NCI-H2171 treated with DMSO at 0.1 percent for 48 hours (cell line): ENCODE measurements around the gene OR8B4.
"Not testable (repeated sequence)": the region's sequence is repeated elsewhere in the genome, so short reads cannot be mapped to it uniquely, and the experiment has no call there.

Experiments
- DNase-seq: peaks from one replicate; lab custom pipeline; 2025; lab: John Stamatoyannopoulos, UW

OR8B4 gene, protein sequence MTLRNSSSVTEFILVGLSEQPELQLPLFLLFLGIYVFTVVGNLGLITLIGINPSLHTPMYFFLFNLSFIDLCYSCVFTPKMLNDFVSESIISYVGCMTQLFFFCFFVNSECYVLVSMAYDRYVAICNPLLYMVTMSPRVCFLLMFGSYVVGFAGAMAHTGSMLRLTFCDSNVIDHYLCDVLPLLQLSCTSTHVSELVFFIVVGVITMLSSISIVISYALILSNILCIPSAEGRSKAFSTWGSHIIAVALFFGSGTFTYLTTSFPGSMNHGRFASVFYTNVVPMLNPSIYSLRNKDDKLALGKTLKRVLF

DNA sequence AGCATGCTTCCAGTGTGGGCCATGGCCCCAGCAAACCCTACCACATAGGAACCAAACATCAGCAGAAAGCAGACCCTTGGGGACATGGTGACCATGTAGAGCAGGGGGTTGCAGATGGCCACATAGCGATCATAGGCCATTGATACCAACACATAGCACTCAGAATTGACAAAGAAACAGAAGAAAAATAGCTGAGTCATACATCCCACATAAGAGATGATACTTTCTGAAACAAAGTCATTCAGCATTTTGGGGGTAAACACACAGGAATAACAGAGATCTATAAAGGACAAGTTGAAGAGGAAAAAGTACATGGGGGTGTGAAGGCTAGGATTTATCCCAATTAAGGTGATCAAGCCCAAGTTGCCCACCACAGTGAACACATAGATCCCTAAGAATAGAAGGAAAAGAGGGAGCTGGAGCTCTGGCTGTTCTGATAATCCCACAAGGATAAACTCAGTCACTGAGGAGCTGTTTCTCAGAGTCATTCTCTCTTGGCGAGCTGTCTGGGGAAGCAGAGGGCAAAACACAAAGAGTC, at the start of gene OR8B4:
Gene OR8B4 (minus strand): TSS at position 488 of the 538 bp plus-strand sequence. CDS start 0 bp downstream, at position 488.
- DNase-seq, result no peak

DNA sequence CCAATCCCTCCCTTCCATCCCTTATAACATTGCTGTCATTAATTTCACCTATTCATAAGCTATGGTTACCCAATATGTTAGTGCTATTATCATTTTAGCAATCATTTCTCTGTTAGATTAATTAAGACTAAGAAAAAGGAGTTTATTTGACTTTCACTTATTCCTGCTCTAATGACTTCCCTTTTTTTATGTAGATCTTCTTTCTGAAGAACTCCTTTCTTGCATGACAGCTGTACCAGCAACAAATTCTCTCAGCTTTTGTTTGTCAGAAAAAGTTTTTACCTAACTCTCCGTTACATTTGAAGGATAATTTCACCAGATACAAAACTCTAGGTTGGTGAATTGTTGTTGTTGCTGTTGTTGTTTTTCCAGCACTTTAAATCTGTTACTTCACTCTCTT, 49.4 kb upstream of the OR8B4 start:
- no peak for DNase-seq

GRCh38 chr11:124473476-124473875, 48.8 kb upstream of the OR8B4 start:
- no peak for DNase-seq

GRCh38 chr11:124470561-124471227, 46.0 kb upstream of the OR8B4 start:
- DNase-seq, result no peak

GRCh38 chr11:124467381-124467927, 42.8 kb upstream of the OR8B4 start:
- no peak for DNase-seq

DNA sequence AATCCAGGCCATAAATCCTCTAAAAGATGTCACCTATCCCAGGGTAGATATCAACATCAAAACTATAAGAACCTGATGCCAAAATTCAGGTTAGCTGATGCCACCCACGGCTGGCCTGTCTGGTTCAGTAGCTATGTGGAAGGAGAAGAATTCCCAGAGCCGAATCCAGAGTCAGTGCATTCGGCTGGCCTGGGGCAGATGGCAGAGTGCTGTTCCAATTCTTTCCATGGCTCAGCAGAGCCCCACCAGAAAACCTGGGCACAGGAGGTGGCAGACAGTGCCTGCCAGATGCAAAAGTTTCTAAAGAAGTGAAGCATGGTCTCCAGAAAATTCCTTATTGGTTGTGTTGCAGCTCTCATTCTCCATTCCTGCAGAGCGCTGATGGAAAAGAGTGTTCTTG, 40.7 kb upstream of the OR8B4 start:
- no peak for DNase-seq

GRCh38 chr11:124463990-124464389, 39.3 kb upstream of the OR8B4 start:
- no peak for DNase-seq

DNA sequence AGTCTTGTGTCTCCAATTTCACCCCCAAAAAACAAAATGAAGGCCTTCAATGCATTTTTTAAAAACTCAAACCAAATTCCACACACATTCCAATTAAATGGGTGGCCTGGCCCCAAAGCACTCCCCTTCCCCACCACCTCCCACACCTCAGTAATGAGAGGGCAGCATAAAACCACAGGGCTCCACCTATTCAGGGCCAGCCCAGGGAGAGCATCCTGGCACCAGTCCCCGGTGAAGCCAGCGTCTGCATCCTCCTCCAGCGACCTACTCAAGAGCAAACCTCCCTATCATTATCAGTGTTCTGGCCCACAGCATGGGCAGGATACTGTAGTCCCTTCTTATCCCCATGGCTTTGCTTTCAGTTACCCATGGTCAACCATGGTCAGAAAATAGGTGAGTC, 38.7 kb upstream of the OR8B4 start:
- DNase-seq, result no peak

DNA sequence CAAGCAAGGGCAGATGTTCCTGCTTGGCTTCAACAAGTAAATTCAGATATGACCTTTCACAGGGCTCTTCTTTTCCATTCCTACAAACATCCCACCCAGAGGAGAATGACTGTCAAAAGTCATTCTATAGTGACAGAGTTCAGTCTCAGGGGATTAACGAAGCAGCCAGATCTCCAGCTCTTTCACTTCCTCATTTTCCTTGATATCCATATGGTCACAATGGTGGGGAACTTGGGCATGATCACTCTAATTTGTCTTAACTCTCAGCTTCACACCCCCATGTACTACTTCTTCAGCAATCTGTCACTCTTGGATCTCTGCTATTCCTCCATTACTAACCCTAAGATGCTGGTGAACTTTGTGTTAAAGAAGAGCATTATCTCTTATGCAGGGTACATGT, 35.8 kb upstream of the OR8B4 start:
- DNase-seq, result no peak

GRCh38 chr11:124459379-124459778, 34.7 kb upstream of the OR8B4 start:
- DNase-seq, result not testable (repeated sequence)

GRCh38 chr11:124454552-124454951, 29.9 kb upstream of the OR8B4 start:
- DNase-seq, result no peak

DNA sequence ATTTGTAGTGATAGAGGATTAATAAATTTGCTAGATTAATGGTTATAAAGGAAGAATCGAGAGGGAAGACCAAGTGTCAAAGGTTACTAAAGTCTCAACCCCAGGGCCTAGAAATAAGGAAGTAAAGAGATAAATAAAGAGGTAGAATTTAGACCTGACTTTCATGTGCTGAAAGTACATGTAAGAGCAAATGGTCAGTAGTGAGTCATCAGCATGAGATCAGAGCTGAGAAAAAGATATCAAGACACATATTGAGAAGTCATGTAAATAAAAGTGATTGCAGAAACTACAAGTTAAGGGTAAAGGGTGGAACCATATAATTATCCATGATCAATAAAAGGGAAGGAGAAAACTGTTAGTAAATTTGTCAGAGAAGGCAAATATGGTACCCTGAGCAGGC, 22.2 kb upstream of the OR8B4 start:
- no peak for DNase-seq

DNA sequence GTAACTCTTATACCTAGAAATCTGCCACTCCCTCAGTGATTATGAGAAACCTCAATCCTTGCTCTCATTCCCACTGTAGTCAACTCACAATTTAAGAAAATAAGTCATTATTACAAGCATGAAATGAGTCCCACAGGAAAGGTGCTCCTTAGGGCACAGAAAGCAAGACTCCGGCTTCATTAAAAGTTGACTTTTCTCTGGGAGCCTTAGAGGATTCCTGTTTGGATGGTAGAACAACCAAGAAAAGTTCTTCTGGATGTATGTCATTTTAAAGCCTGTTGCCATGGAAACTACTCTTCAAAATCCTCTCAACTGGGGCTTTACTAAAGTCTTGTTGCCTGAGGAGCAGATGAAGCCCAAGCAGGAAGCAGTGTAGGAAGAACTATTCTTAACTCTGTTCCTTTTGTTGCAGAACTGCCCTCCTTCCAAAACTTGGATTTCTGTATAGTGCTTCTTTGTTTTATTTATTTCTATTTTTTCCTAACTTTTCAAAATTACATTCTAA, 21.0 kb upstream of the OR8B4 start, which contains the start of gene OR8B8:
Gene OR8B8 (minus strand): TSS at position 51 of the 505 bp plus-strand sequence. CDS start 4,611 bp downstream, outside the sequence.
- DNase-seq, result no peak

GRCh38 chr11:124442847-124443246, 18.2 kb upstream of the OR8B4 start:
- no peak for DNase-seq

DNA sequence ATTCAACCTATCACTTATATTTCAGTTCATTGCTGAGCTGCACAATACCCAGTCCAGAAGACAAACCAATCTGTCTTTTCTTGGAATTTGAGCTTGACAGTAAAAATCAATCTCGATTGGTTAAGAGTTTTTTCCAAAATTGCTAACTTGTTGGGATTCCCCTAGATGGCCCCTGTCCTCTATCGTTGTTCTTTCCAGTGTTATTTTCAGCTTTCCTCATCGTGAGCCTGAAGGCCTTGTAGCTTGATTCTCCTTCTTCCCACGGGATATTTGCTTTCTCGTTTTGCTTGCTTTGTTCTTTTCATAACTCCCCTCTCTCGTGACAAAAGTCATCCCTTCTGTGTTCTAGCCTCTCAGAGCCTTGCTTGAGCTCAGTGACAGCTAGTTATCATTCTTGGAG, 17.8 kb upstream of the OR8B4 start:
- no peak for DNase-seq

DNA sequence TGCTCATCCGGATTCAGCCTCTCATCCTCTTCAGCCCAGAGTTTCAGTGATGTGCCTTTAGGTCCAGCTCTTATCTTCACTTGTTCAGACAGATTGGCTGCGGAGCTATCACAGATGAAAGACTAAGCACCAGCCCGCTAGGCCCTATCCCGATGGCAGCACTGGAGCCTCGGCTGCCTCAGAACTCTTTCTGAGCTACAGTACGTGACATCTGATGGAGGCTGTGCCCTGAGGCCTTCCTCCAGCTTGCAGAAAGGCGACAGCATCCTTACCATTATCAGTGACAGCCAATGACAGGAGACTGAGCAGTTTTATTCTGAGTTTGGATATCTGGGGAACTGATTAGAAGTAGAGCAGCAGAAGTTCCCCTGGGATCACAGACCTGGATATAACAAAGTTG, 16.8 kb upstream of the OR8B4 start:
- DNase-seq, result no peak

DNA sequence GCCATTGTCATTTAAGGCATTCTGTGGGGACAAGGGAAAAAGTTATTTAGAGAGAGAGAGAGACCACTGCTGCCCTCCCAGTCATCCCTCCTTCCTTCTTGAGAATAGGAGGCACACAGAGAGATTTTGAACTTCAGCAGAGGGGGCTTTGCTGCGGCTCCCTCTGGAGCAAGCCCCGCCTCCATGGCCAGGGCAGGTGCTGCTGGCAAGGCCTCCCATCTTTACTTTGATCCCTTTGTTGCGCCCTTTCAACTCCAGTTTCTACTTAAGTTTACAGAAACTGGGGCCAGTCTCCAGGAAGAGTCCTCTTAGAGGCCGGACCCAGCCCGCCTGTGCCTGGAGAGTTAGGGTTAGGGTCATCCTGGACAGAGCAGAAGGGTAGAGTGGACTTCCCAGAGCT, 16.4 kb upstream of the OR8B4 start:
- DNase-seq, result no peak

DNA sequence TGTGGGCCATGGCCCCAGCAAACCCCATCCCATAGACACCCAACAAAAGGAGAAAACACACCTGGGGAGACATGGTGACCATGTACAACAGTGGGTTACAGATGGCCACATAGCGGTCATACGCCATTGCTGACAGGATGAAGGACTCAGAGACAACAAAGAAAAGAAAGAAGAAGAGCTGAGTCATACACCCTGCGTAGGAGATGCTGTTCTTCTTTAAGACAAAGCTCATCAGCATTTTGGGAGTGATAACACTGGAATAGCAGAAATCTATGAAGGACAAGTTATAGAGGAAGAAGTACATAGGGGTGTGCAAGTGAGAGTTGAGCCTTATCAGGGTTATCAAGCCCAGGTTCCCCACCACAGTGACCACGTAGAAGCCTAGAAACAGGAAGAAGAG, 15.9 kb upstream of the OR8B4 start:
- no peak for DNase-seq

- no peak for DNase-seq
Measured at GRCh38 chr11:124434699-124435098, 10.0 kb upstream of the OR8B4 start.

GRCh38 chr11:124429599-124429998, 4.9 kb upstream of the OR8B4 start:
- DNase-seq, result no peak

DNA sequence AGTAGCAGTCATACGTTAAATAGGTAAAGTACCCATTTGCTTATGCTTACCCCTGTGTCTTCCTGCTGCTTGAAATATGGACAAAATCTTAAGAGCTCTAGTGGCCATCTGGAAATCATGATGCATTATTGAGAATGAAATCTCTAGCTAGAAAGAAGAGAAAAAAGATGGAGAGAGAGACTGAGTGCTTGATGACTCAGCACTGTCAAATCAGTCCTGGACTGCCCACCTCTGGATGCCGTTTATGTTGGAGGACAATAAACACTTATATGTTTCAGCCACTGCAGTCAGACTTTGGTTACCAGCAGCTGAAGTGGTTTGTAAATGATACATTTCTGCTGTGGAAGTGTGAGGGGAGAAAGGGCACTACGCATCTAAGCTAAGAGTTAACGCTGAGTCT, 3.6 kb downstream of the OR8B4 start:
- no peak for DNase-seq

DNA sequence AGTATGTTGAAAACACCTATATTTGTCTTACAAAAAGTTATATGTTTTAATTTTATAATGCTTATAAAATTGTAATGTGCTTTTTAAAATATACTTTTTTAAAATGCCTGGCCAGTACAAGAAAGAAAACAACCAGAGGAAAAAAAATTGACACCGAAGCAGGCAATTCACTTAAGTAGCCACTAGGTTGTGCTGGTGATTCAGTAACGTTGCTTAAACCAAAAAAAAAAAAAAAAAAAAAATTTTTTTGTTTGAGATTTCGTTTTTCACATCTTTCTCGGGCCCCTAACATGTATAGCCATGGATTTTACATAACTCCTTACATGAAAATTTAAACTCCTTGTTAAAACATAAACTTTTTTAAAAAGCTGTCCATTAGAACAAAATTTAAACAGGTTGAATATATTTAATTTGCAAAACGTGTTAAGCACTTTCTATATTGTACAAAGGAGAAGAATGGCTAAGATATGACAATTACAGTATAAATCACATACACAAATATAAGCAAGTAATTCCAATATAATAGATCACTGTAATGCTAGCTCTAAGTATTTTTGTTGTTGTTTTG, 9.2 kb downstream of the OR8B4 start:
- DNase-seq, result peak; percentile 21

- no peak for DNase-seq
Measured at GRCh38 chr11:124409906-124410305, 14.8 kb downstream of the OR8B4 start.
